Smooth muscle cell of the brain vasculature (primary cell): Measurements from ENCODE around the gene PBX3.

Experiments
- DNase-seq: peaks from one replicate; pipeline ENCODE4 v3.0.0-alpha.2; 2012; ENCODE audit warnings: low read depth, low spot score

The PBX3 gene

GRCh38 chr9:125946397-125946796, 199.2 kb downstream of the PBX3 start:
- no peak for DNase-seq

- no peak for DNase-seq
Observed at GRCh38 chr9:125948887-125949596, 201.9 kb downstream of the PBX3 start.

GRCh38 chr9:125949703-125950460, 202.7 kb downstream of the PBX3 start:
- DNase-seq: no peak

GRCh38 chr9:125950880-125951471, 203.8 kb downstream of the PBX3 start:
- no peak for DNase-seq

- no peak for DNase-seq
Observed at GRCh38 chr9:125953314-125954019, 206.3 kb downstream of the PBX3 start.

- DNase-seq: no peak
Observed at GRCh38 chr9:125956102-125956501, 208.9 kb downstream of the PBX3 start.

- DNase-seq: no peak
Observed at GRCh38 chr9:125959315-125959714, 212.1 kb downstream of the PBX3 start.

- DNase-seq: no peak
Observed at GRCh38 chr9:125959951-125960619, 212.9 kb downstream of the PBX3 start.

GRCh38 chr9:125960626-125961025, 213.5 kb downstream of the PBX3 start:
- no peak for DNase-seq

- DNase-seq: peak; percentile 10
Observed at GRCh38 chr9:125961072-125961471, 213.9 kb downstream of the PBX3 start.

GRCh38 chr9:125963932-125964331, 216.8 kb downstream of the PBX3 start:
- DNase-seq: no peak

GRCh38 chr9:125964702-125965225, 217.6 kb downstream of the PBX3 start:
- no peak for DNase-seq

GRCh38 chr9:125965477-125965876, 218.3 kb downstream of the PBX3 start:
- no peak for DNase-seq

- DNase-seq: no peak
Observed at GRCh38 chr9:125966466-125966865, 219.3 kb downstream of the PBX3 start.

GRCh38 chr9:125966959-125967711, 220.0 kb downstream of the PBX3 start:
- no peak for DNase-seq

GRCh38 chr9:125968714-125969374, 221.7 kb downstream of the PBX3 start:
- DNase-seq: no peak

GRCh38 chr9:125969462-125969861, 222.3 kb downstream of the PBX3 start:
- no peak for DNase-seq

- no peak for DNase-seq
Observed at GRCh38 chr9:125969868-125970267, 222.7 kb downstream of the PBX3 start.

GRCh38 chr9:125970340-125970739, 223.2 kb downstream of the PBX3 start:
- DNase-seq: no peak

GRCh38 chr9:125971050-125971449, 223.9 kb downstream of the PBX3 start:
- DNase-seq: no peak
